Activated T-cell treated with anti-CD3 and anti-CD28 coated beads, Interleukin-2, amount 50 U/mL, for 24 hours (primary cell): ENCODE measurements around the gene MAP3K20.
"Not testable (repeated sequence)": the region's sequence is repeated elsewhere in the genome, so short reads cannot be mapped to it uniquely, and the experiment has no call there.

Experiments used
- DNase-seq: peaks from one replicate; pipeline ENCODE4 v3.0.0-alpha.2; 2020
- H3K27ac Mint-ChIP-seq: 2 replicates; pipeline ENCODE4 v1.8.0; 2020; ENCODE audit warnings: mild to moderate bottlenecking, mixed read lengths
- H3K27me3 Mint-ChIP-seq: 2 replicates; pipeline ENCODE4 v1.8.0; 2020; ENCODE audit warnings: mixed read lengths
- H3K36me3 Mint-ChIP-seq: 2 replicates; pipeline ENCODE4 v1.8.0; 2020; ENCODE audit warnings: low read depth, mixed read lengths
- H3K4me1 Mint-ChIP-seq: 2 replicates; pipeline ENCODE4 v1.8.0; 2020; ENCODE audit warnings: low read depth, mixed read lengths
- H3K4me3 Mint-ChIP-seq: 2 replicates; pipeline ENCODE4 v1.8.0; 2020; ENCODE audit warnings: mild to moderate bottlenecking, moderate library complexity, mixed read lengths
- H3K9me3 Mint-ChIP-seq: 2 replicates; pipeline ENCODE4 v1.8.0; 2020; ENCODE audit warnings: mixed read lengths

MAP3K20 gene

GRCh38 chr2:173299764-173300163, 224.1 kb downstream of the MAP3K20 start:
- Mint-ChIP-seq H3K27me3 (no peaks in the 10 kb centered on the region), H3K4me1 (peaks cover 3% of the 10 kb centered on the region), H3K27ac (no peak overlapping the region), H3K4me3 (no peak overlapping the region), H3K9me3 (peaks cover 24% of the 10 kb centered on the region), H3K36me3 (no peaks in the 10 kb centered on the region)
- DNase-seq, result no peak

GRCh38 chr2:173300458-173300857, 224.8 kb downstream of the MAP3K20 start:
- Mint-ChIP-seq H3K36me3 (no peaks in the 10 kb centered on the region), H3K27ac (no peak overlapping the region), H3K9me3 (peaks cover 24% of the 10 kb centered on the region), H3K4me3 (no peak overlapping the region), H3K27me3 (no peaks in the 10 kb centered on the region), H3K4me1 (peaks cover 3% of the 10 kb centered on the region)
- no peak for DNase-seq

- not testable (repeated sequence) for DNase-seq, H3K36me3 Mint-ChIP-seq, H3K27me3 Mint-ChIP-seq, H3K27ac Mint-ChIP-seq, H3K4me3 Mint-ChIP-seq, H3K4me1 Mint-ChIP-seq
- peaks cover 24% of the 10 kb centered on the region for H3K9me3 Mint-ChIP-seq
These were observed 225.9 kb downstream of the MAP3K20 start for GRCh38 chr2:173301549-173301948.

- H3K27me3 Mint-ChIP-seq, result no peaks in the 10 kb centered on the region
- H3K27ac Mint-ChIP-seq, result no peak overlapping the region
- no peaks in the 10 kb centered on the region for H3K4me1 Mint-ChIP-seq
- DNase-seq, result no peak
- H3K9me3 Mint-ChIP-seq, result peaks cover 8% of the 10 kb centered on the region
- no peak overlapping the region for H3K4me3 Mint-ChIP-seq
- H3K36me3 Mint-ChIP-seq, result no peaks in the 10 kb centered on the region
These were observed 229.7 kb downstream of the MAP3K20 start for GRCh38 chr2:173305303-173305702.

GRCh38 chr2:173307293-173307692, 231.6 kb downstream of the MAP3K20 start:
- Mint-ChIP-seq H3K9me3 (peaks cover 2% of the 10 kb centered on the region), H3K36me3 (no peaks in the 10 kb centered on the region), H3K27me3 (no peaks in the 10 kb centered on the region), H3K4me1 (no peaks in the 10 kb centered on the region), H3K4me3 (no peak overlapping the region), H3K27ac (no peak overlapping the region)
- no peak for DNase-seq

- not testable (repeated sequence) for H3K4me1 Mint-ChIP-seq, DNase-seq, H3K27ac Mint-ChIP-seq, H3K27me3 Mint-ChIP-seq, H3K36me3 Mint-ChIP-seq, H3K9me3 Mint-ChIP-seq, H3K4me3 Mint-ChIP-seq
These were observed 233.7 kb downstream of the MAP3K20 start for GRCh38 chr2:173309370-173309769.

GRCh38 chr2:173311844-173312606, 236.4 kb downstream of the MAP3K20 start:
- H3K4me1 Mint-ChIP-seq, result no peaks in the 10 kb centered on the region
- H3K4me3 Mint-ChIP-seq, result no peak overlapping the region
- H3K27me3 Mint-ChIP-seq, result no peaks in the 10 kb centered on the region
- H3K9me3 Mint-ChIP-seq, result no peaks in the 10 kb centered on the region
- no peak for DNase-seq
- H3K27ac Mint-ChIP-seq, result no peak overlapping the region
- H3K36me3 Mint-ChIP-seq, result no peaks in the 10 kb centered on the region
